ENCODE data around the gene SLC34A3.

- TF ChIP-seq YY1 (IDR thresholded peaks at IDR 0.05; ENCODE audit: low read depth) (no peak), TEAD4 (IDR thresholded peaks at IDR 0.05) (no peak), EP300 (IDR thresholded peaks at IDR 0.05; ENCODE audit: borderline replicate concordance) (no peak), REST (IDR thresholded peaks at IDR 0.05; ENCODE audit: low read depth) (no peak), RAD21 (IDR thresholded peaks at IDR 0.05; ENCODE audit: low read depth) (no peak), MAX (IDR thresholded peaks at IDR 0.05) (no peak)
Observed at GRCh38 chr9:137231372-137232039, 805 bp downstream of the SLC34A3 start.
